CD4-positive, alpha-beta memory T cell (primary cell): ENCODE data around the gene ZNF483. TPM values are rescaled to one million over a fixed set of nuclear protein-coding genes. Genes with fewer than 3 reads are reported as not detected.
"Not testable (repeated sequence)": the region's sequence is repeated elsewhere in the genome, so short reads cannot be mapped to it uniquely, and the experiment has no call there.

Source experiments
- CTCF ChIA-PET: fragments of 350-600 bp; sonication (Branson Sonifier 250); formaldehyde crosslinking; loops from one replicate; lab custom pipeline; 2021; ENCODE audit warnings: inconsistent platforms; ENCODE audit not compliant: partially characterized antibody; lab: Charles Lee
- POLR2A ChIA-PET: fragments of 350-600 bp; sonication (Branson Sonifier 250); formaldehyde crosslinking; loops from one replicate; lab custom pipeline; 2021; ENCODE audit not compliant: partially characterized antibody; lab: Charles Lee
- DNase-seq, 5 donors: peaks; one replicate each; pipeline versions ENCODE4 v3.0.0 to v3.0.0-alpha.2; 2020 to 2022; ENCODE audit warnings: mixed read lengths in 1 of 5
- H3K27ac ChIP-seq: one replicate; pipeline ENCODE4 v1.7.0; 2013; ENCODE audit warnings: low read depth, low read length
- H3K27me3 ChIP-seq: 2 replicates; pipeline ENCODE4 v1.7.0; 2013; ENCODE audit warnings: mild to moderate bottlenecking, low read length, moderate library complexity; ENCODE audit not compliant: insufficient read depth
- H3K36me3 ChIP-seq: 2 replicates; pipeline ENCODE4 v1.7.0; 2013; ENCODE audit warnings: mild to moderate bottlenecking, low read length, moderate library complexity; ENCODE audit not compliant: insufficient read depth
- H3K4me1 ChIP-seq: 2 replicates; pipeline ENCODE4 v1.7.0; 2013; ENCODE audit warnings: mild to moderate bottlenecking, low read length, moderate library complexity; ENCODE audit not compliant: insufficient read depth
- H3K4me3 ChIP-seq, 2 donors: one replicate each; pipeline ENCODE4 v1.7.0; 2013; ENCODE audit warnings: low read length in 2 of 2, mild to moderate bottlenecking in 1 of 2
- H3K9me3 ChIP-seq, 2 donors: one replicate each; pipeline ENCODE4 v1.7.0; 2013; ENCODE audit warnings: low read length in 2 of 2, control low read depth in 1 of 2; ENCODE audit not compliant: control insufficient read depth in 1 of 2
- H3K27ac Mint-ChIP-seq, 7 donors: one replicate each; pipeline ENCODE4 v1.8.0; 2020 to 2021; ENCODE audit warnings: mixed read lengths in 7 of 7, mild to moderate bottlenecking in 6 of 7, inconsistent platforms in 3 of 7, moderate library complexity in 3 of 7
- H3K27me3 Mint-ChIP-seq, 2 donors: one replicate each; pipeline ENCODE4 v1.8.0; 2020 to 2021; ENCODE audit warnings: mixed read lengths in 2 of 2
- H3K36me3 Mint-ChIP-seq, 2 donors: one replicate each; pipeline ENCODE4 v1.8.0; 2020 to 2021; ENCODE audit warnings: mixed read lengths in 2 of 2, inconsistent platforms in 1 of 2, mild to moderate bottlenecking in 1 of 2
- H3K4me1 Mint-ChIP-seq, 4 donors: one replicate each; pipeline ENCODE4 v1.8.0; 2020 to 2021; ENCODE audit warnings: mixed read lengths in 4 of 4, mild to moderate bottlenecking in 1 of 4
- H3K4me3 Mint-ChIP-seq, 8 donors: one replicate each; pipeline ENCODE4 v1.8.0; 2020 to 2021; ENCODE audit warnings: mixed read lengths in 8 of 8, mild to moderate bottlenecking in 7 of 8, moderate library complexity in 6 of 8, inconsistent platforms in 3 of 8
- H3K9me3 Mint-ChIP-seq, 8 donors: one replicate each; pipeline ENCODE4 v1.8.0; 2020 to 2021; ENCODE audit warnings: mixed read lengths in 8 of 8, mild to moderate bottlenecking in 5 of 8, inconsistent platforms in 3 of 8, moderate library complexity in 1 of 8
- intact Hi-C: fragments of 100-400 bp; cut with micrococcal nuclease; formaldehyde crosslinking; loops from one replicate; pipeline ENCODE4 v1.15.1; 2023
- polyA plus RNA-seq, 2 donors: library from polyadenylated mRNA; unstranded; fragments of 300-500 nt; fragmentation: Illumina TruSeq; gene quantifications; one replicate each; pipeline ENCODE4 v1.2.3, GENCODE V29; 2021
- total RNA-seq, 2 experiments: library from RNA; stranded (reverse); gene quantifications; one replicate each; pipeline ENCODE4 v1.2.3, GENCODE V29; 2021

The ZNF483 gene
- total and polyA plus RNA-seq, 4 experiments from 2014 or later, result 4.9 to 22.9 (median 12.8) TPM

- Histone ChIP-seq H3K27me3 (no peaks in the 10 kb centered on the region), H3K4me3 (no peak overlapping the region), H3K9me3 (no peaks in the 10 kb centered on the region), H3K27ac (no peak overlapping the region), H3K4me1 (no peaks in the 10 kb centered on the region), H3K36me3 (no peaks in the 10 kb centered on the region)
- Mint-ChIP-seq H3K36me3 (no peaks in the 10 kb centered on the region), H3K4me3 (no peak overlapping the region), H3K9me3 (no peaks in the 10 kb centered on the region), H3K27ac (no peak overlapping the region), H3K27me3 (peaks cover 26 to 30% of the 10 kb centered on the region in 2 donors), H3K4me1 (peaks cover 0 to 1% (median 0%) of the 10 kb centered on the region in 4 donors)
- ChIA-PET CTCF (interaction anchor here (1.3 to 1.5 kb wide), 2 partner anchors 11 to 12 kb away, joined by 4 to 6 read pairs; no protein-coding TSS in a partner anchor), POLR2A (no interaction called here)
- intact Hi-C loops, result no loop called here
- DNase-seq, result no peak
Observed at GRCh38 chr9:111610149-111610548, 85.2 kb downstream of the ZNF483 start.

GRCh38 chr9:111610845-111611244 lies 85.9 kb downstream of the ZNF483 start:
- H3K27me3 ChIP-seq, result no peaks in the 10 kb centered on the region
- H3K27ac ChIP-seq, result no peak overlapping the region
- H3K27ac Mint-ChIP-seq, result no peak overlapping the region
- ChIA-PET POLR2A (no interaction called here), CTCF (interaction anchor here (1.3 to 1.5 kb wide), 2 partner anchors 11 to 13 kb away, joined by 4 to 6 read pairs; no protein-coding TSS in a partner anchor)
- no peaks in the 10 kb centered on the region for H3K36me3 ChIP-seq
- no peaks in the 10 kb centered on the region for H3K36me3 Mint-ChIP-seq
- H3K4me1 Mint-ChIP-seq, result no peaks in the 10 kb centered on the region
- no peak overlapping the region for H3K4me3 Mint-ChIP-seq
- no peak overlapping the region for H3K4me3 ChIP-seq
- peaks cover 26 to 31% of the 10 kb centered on the region in 2 donors for H3K27me3 Mint-ChIP-seq
- no peaks in the 10 kb centered on the region for H3K9me3 ChIP-seq
- DNase-seq, result no peak
- intact Hi-C loops, result no loop called here
- H3K9me3 Mint-ChIP-seq, result no peaks in the 10 kb centered on the region
- H3K4me1 ChIP-seq, result no peaks in the 10 kb centered on the region

DNA sequence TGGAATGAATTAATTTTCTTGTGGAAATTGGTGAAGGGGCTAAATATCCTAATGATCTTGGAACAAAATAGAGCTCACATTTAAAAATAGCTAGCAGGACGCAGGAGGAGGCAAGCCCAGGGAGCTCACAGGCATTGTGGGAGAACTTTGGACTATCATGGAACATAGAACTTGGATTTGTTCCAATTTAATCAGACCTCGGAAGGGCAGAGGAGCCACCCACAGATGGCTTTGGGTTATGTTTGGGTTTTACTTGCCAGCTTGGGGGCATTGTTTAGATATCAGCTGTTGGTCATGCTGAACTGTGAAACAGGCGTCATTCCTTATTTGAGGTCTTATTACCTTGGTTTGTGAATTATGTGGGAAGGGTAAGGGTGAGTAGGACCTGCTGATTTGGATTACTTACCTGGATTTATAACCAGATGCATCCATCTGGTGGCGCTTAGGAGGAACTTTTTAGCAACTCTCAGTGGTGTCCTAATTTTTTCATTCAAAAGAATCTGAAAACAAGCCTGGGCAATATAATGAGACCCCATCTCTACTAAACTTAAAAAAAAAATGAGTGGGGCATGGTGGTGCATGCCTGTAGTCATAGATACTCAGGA lies 88.6 kb downstream of the ZNF483 start:
- Mint-ChIP-seq H3K4me1 (no peaks in the 10 kb centered on the region), H3K27me3 (peaks cover 26 to 31% of the 10 kb centered on the region in 2 donors), H3K4me3 (no peak overlapping the region), H3K36me3 (no peaks in the 10 kb centered on the region), H3K9me3 (no peaks in the 10 kb centered on the region), H3K27ac (no peak overlapping the region)
- Histone ChIP-seq H3K4me1 (no peaks in the 10 kb centered on the region), H3K9me3 (no peaks in the 10 kb centered on the region), H3K4me3 (no peak overlapping the region), H3K27me3 (no peaks in the 10 kb centered on the region), H3K27ac (no peak overlapping the region), H3K36me3 (no peaks in the 10 kb centered on the region)
- POLR2A ChIA-PET, result no interaction called here
- intact Hi-C loops, result no loop called here
- no peak for DNase-seq
- CTCF ChIA-PET, result interaction anchor here (2.0 kb wide), 1 partner anchor 7 kb away, joined by 11 read pairs; no protein-coding TSS in a partner anchor

DNA sequence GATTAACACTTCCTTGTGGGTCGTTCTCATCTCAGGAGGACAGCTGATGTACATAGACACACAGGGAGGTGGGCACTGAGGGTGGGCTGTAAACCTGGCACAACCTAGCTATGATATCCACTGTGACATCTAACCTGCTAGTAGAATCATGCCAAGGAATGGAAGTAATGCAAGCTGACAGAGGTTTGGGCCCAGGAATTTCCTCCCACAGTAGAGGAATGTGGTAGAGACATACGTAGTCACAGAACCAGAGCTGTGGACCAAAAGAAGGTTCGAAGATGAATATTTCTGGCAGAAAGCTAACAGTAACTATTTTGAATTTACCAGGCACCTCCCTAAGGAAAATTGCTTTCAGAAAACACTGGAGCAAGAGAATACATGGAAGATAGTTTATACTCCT lies 90.9 kb downstream of the ZNF483 start:
- CTCF ChIA-PET, result interaction anchor here (1.9 kb wide), 1 partner anchor 18 kb away, joined by 4 read pairs; no protein-coding TSS in a partner anchor
- H3K27ac Mint-ChIP-seq, result no peak overlapping the region

DNA sequence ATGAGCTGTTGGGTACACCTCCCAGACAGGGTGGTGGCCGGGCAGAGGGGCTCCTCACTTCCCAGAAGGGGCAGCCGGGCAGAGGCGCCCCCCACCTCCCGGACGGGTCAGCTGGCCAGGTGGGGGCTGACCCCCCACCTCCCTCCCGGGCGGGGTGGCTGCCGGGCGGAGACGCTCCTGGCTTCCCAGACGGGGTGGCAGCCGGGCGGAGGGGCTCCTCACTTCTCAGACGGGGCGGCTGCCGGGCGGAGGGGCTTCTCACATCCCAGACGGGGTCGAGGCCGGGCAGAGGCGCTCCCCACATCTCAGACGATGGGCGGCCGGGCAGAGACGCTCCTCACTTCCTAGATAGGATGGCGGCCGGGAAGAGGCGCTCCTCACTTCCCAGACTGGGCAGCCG lies 92.4 kb downstream of the ZNF483 start:
- intact Hi-C loops, CTCF ChIA-PET: not testable (repeated sequence)
- H3K27me3 Mint-ChIP-seq, result peaks cover 6 to 19% of the 10 kb centered on the region in 2 donors

More for the DNA sequence above, 90.9 kb downstream of the ZNF483 start:
- Histone ChIP-seq H3K36me3 (no peaks in the 10 kb centered on the region), H3K4me3 (no peak overlapping the region), H3K4me1 (no peaks in the 10 kb centered on the region), H3K9me3 (no peaks in the 10 kb centered on the region), H3K27me3 (no peaks in the 10 kb centered on the region), H3K27ac (no peak overlapping the region)
- DNase-seq, result no peak
- POLR2A ChIA-PET, result no interaction called here
- Mint-ChIP-seq H3K36me3 (no peaks in the 10 kb centered on the region), H3K4me3 (no peak overlapping the region), H3K27me3 (peaks cover 11 to 24% of the 10 kb centered on the region in 2 donors), H3K4me1 (no peaks in the 10 kb centered on the region), H3K9me3 (no peaks in the 10 kb centered on the region)
- intact Hi-C loops, result no loop called here

GRCh38 chr9:111621895-111622480 lies 97.0 kb downstream of the ZNF483 start:
- POLR2A ChIA-PET, result no interaction called here
- no peaks in the 10 kb centered on the region for H3K9me3 Mint-ChIP-seq
- CTCF ChIA-PET, result interaction anchor here (0.7 to 2.3 kb wide), 16 partner anchors 9 to 198 kb away, joined by 3 to 20 read pairs (median 4); partner anchors contain the start of genes DNAJC25 and PTGR1
- Histone ChIP-seq H3K36me3 (no peaks in the 10 kb centered on the region), H3K4me1 (no peaks in the 10 kb centered on the region), H3K4me3 (no peak overlapping the region), H3K9me3 (no peaks in the 10 kb centered on the region), H3K27ac (no peak overlapping the region), H3K27me3 (no peaks in the 10 kb centered on the region)
- H3K36me3 Mint-ChIP-seq, result no peaks in the 10 kb centered on the region
- intact Hi-C loops, result loop anchor here (1.0 kb wide), 1 partner anchor 25 kb away; no protein-coding TSS in a partner anchor
- no peaks in the 10 kb centered on the region for H3K4me1 Mint-ChIP-seq
- peaks cover 2 to 5% of the 10 kb centered on the region in 2 donors for H3K27me3 Mint-ChIP-seq
- no peak overlapping the region for H3K27ac Mint-ChIP-seq
- peak in 1 of 5 donors; percentile 26 for DNase-seq
- no peak overlapping the region for H3K4me3 Mint-ChIP-seq

More for the DNA sequence above, 92.4 kb downstream of the ZNF483 start:
- H3K4me1 Mint-ChIP-seq, H3K4me3 Mint-ChIP-seq, H3K27ac Mint-ChIP-seq, H3K27ac ChIP-seq, H3K9me3 ChIP-seq, H3K4me1 ChIP-seq, H3K4me3 ChIP-seq, H3K27me3 ChIP-seq, DNase-seq, H3K9me3 Mint-ChIP-seq, H3K36me3 ChIP-seq, POLR2A ChIA-PET, H3K36me3 Mint-ChIP-seq: not testable (repeated sequence)

- Mint-ChIP-seq H3K36me3 (no peaks in the 10 kb centered on the region), H3K9me3 (no peaks in the 10 kb centered on the region), H3K27me3 (peaks cover 2 to 5% of the 10 kb centered on the region in 2 donors), H3K27ac (no peak overlapping the region), H3K4me1 (no peaks in the 10 kb centered on the region), H3K4me3 (no peak overlapping the region)
- POLR2A ChIA-PET, result no interaction called here
- H3K9me3 ChIP-seq, result no peaks in the 10 kb centered on the region
- no peaks in the 10 kb centered on the region for H3K36me3 ChIP-seq
- no peak overlapping the region for H3K27ac ChIP-seq
- no peak for DNase-seq
- intact Hi-C loops, result loop anchor here (1.0 kb wide), 1 partner anchor 25 kb away; no protein-coding TSS in a partner anchor
- no peaks in the 10 kb centered on the region for H3K4me1 ChIP-seq
- no peaks in the 10 kb centered on the region for H3K27me3 ChIP-seq
- no peak overlapping the region for H3K4me3 ChIP-seq
- CTCF ChIA-PET, result interaction anchor here (2.2 kb wide), 1 partner anchor 24 kb away, joined by 6 read pairs; no protein-coding TSS in a partner anchor
Observed at GRCh38 chr9:111622626-111623025, 97.6 kb downstream of the ZNF483 start.
